Measurements from ENCODE around the gene ZNF440.

- TF ChIP-seq, protein P1, sequence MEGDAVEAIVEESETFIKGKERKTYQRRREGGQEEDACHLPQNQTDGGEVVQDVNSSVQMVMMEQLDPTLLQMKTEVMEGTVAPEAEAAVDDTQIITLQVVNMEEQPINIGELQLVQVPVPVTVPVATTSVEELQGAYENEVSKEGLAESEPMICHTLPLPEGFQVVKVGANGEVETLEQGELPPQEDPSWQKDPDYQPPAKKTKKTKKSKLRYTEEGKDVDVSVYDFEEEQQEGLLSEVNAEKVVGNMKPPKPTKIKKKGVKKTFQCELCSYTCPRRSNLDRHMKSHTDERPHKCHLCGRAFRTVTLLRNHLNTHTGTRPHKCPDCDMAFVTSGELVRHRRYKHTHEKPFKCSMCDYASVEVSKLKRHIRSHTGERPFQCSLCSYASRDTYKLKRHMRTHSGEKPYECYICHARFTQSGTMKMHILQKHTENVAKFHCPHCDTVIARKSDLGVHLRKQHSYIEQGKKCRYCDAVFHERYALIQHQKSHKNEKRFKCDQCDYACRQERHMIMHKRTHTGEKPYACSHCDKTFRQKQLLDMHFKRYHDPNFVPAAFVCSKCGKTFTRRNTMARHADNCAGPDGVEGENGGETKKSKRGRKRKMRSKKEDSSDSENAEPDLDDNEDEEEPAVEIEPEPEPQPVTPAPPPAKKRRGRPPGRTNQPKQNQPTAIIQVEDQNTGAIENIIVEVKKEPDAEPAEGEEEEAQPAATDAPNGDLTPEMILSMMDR (IDR thresholded peaks at IDR 0.05) = no peak
- TF ChIP-seq EZH2 (IDR thresholded peaks at IDR 0.05) (no peak), EZH2phosphoT487 (IDR thresholded peaks at IDR 0.05) (no peak)
Observed at GRCh38 chr19:11814700-11815035, 595 bp downstream of the ZNF440 start.
